Body of pancreas (tissue), 4 donors: Measurements from ENCODE around the gene BTBD9. TPM values are rescaled to one million over a fixed set of nuclear protein-coding genes. Genes with fewer than 3 reads are reported as not detected.

Source experiments
- ATAC-seq: fragments of 150-250 bp; one replicate; pipeline ENCODE4 v1.9.1; 2016
- DNase-seq, 4 donors: peaks; one replicate each; pipeline ENCODE4 v3.0.0-alpha.2; 2019
- H3K27ac ChIP-seq, 4 donors: fragments of 200-600 bp; sonication (generic); 1 replicate in 3 of 4; 2 replicates in 1 of 4; pipeline versions ENCODE4 v1.5.1 to v1.6.1; 2016 to 2019; ENCODE audit warnings: mild to moderate bottlenecking in 1 of 4, mixed read lengths in 1 of 4, moderate library complexity in 1 of 4
- H3K27me3 ChIP-seq, 2 donors: fragments of 200-600 bp; sonication (generic); one replicate each; pipeline ENCODE4 v1.6.0; 2016; ENCODE audit warnings: mild to moderate bottlenecking in 1 of 2
- H3K36me3 ChIP-seq, 2 donors: fragments of 200-600 bp; sonication (generic); replicated peaks in 1 of 2; 2 replicates each; pipeline ENCODE4 v1.5.1; 2016; ENCODE audit warnings: low read depth in 2 of 2; ENCODE audit not compliant: insufficient read depth in 1 of 2
- H3K4me1 ChIP-seq: fragments of 200-600 bp; sonication (generic); one replicate; pipeline ENCODE4 v1.6.0; 2016
- H3K4me3 ChIP-seq, 2 donors: fragments of 200-600 bp; sonication (generic); 1 replicate in 1 of 2; 2 replicates in 1 of 2; pipeline ENCODE4 v1.5.1; 2016 to 2019
- H3K9me3 ChIP-seq, 3 donors: fragments of 200-600 bp; sonication (generic); 1 replicate in 2 of 3; 2 replicates in 1 of 3; pipeline ENCODE4 v1.5.1; 2016
- POLR2A ChIP-seq, 3 donors: fragments of 450-650 bp; IDR thresholded peaks; one replicate each; pipeline ENCODE4 v1.6.1; 2016; ENCODE audit warnings: antibody characterized with exemption in 3 of 3, mild to moderate bottlenecking in 2 of 3
- WGBS, 2 donors: methylation state at CpG; one replicate each; pipeline ENCODE4 v1.1.5; 2017; 5-methylcytosine and 5-hydroxymethylcytosine counted together
- intact Hi-C: fragments of 100-400 bp; cut with DNase I; formaldehyde crosslinking; loops from one replicate; pipeline ENCODE4 v1.15.1; 2023
- total RNA-seq, 2 donors: library from RNA; depleted of rRNA; stranded (reverse); fragments of >200 nt; gene quantifications; one replicate each; pipeline ENCODE4 v1.1.0, GENCODE V29; 2016
- TF ChIP-seq, protein P1 (sequence below), 7 experiments: fragments of 450-650 bp in 4 of 7; fragments of 200-600 bp in 3 of 7; sonication (generic) in 3 of 7; IDR thresholded peaks; one replicate each; pipeline ENCODE4 v1.5.1; 2016 to 2019; ENCODE audit warnings: antibody characterized with exemption in 7 of 7

Gene BTBD9
- total RNA-seq, 2 donors from 2014 or later = 11.9 to 29.3 TPM

DNA sequence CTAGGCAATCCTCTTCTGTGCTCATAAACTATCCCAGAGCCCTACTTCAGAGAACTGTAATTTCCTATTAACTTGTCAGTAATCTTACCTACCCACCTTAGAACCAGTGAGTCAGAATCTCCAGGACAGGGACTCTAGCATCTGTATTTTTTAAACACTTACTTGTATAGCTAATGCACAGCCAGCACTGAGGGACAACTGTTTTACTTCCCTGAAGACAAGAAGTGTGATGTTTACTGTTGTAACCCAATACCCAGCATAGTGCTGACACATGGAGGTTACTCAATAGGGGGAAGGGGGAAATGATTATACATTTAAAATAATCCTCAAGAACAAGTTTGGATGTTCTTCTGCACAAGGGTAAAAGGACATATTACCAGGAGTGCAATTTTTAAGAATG lies 130.8 kb downstream of the BTBD9 start:
- no peak overlapping the region for H3K4me3 ChIP-seq
- H3K9me3 ChIP-seq = no peaks in the 10 kb centered on the region
- H3K4me1 ChIP-seq = no peaks in the 10 kb centered on the region
- intact Hi-C loops = no loop called here
- DNase-seq = no peak
- no peak for ATAC-seq
- no peak for TF ChIP-seq POLR2A (IDR thresholded peaks at IDR 0.05)
- TF ChIP-seq, protein P1, sequence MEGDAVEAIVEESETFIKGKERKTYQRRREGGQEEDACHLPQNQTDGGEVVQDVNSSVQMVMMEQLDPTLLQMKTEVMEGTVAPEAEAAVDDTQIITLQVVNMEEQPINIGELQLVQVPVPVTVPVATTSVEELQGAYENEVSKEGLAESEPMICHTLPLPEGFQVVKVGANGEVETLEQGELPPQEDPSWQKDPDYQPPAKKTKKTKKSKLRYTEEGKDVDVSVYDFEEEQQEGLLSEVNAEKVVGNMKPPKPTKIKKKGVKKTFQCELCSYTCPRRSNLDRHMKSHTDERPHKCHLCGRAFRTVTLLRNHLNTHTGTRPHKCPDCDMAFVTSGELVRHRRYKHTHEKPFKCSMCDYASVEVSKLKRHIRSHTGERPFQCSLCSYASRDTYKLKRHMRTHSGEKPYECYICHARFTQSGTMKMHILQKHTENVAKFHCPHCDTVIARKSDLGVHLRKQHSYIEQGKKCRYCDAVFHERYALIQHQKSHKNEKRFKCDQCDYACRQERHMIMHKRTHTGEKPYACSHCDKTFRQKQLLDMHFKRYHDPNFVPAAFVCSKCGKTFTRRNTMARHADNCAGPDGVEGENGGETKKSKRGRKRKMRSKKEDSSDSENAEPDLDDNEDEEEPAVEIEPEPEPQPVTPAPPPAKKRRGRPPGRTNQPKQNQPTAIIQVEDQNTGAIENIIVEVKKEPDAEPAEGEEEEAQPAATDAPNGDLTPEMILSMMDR (IDR thresholded peaks at IDR 0.05) = no peak
- H3K27ac ChIP-seq = no peak overlapping the region
- no peaks in the 10 kb centered on the region for H3K36me3 ChIP-seq
- H3K27me3 ChIP-seq = no peaks in the 10 kb centered on the region

DNA sequence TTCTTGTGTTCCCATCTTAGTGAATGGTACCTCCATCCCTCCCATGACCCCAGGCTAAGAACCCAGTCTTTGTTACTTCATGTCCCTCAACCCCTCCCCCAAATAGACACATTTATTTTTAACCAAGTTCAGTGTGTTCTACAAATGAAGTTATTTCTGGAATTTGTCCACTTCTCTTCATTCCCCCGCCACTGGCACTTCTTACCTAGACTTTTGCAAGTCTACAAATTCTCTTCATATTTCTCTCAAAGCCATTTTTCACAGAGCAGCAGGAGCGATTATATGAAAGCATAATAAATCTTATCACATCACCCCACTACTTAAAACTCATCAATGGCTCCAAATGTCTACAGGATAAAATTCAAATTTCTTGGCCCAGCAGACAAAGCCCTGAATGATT lies 131.4 kb downstream of the BTBD9 start:
- no peak overlapping the region for H3K27ac ChIP-seq
- ATAC-seq (no peak), DNase-seq (no peak)
- WGBS, 2 donors = 73 to 81% methylated on average over 2 of the region's 2 CpGs
- no peak overlapping the region for H3K4me3 ChIP-seq
- intact Hi-C loops = no loop called here
- no peaks in the 10 kb centered on the region for H3K9me3 ChIP-seq
- H3K4me1 ChIP-seq = no peaks in the 10 kb centered on the region
- TF ChIP-seq, protein P1 (IDR thresholded peaks at IDR 0.05) = no peak
- no peak for TF ChIP-seq POLR2A (IDR thresholded peaks at IDR 0.05)
- H3K36me3 ChIP-seq = no peaks in the 10 kb centered on the region
- no peaks in the 10 kb centered on the region for H3K27me3 ChIP-seq

- no peaks in the 10 kb centered on the region for H3K27me3 ChIP-seq
- intact Hi-C loops = no loop called here
- H3K4me1 ChIP-seq = no peaks in the 10 kb centered on the region
- H3K27ac ChIP-seq = no peak overlapping the region
- no peaks in the 10 kb centered on the region for H3K36me3 ChIP-seq
- ATAC-seq (no peak), DNase-seq (no peak)
- H3K4me3 ChIP-seq = no peak overlapping the region
- TF ChIP-seq, protein P1 (IDR thresholded peaks at IDR 0.05) = no peak
- TF ChIP-seq POLR2A (IDR thresholded peaks at IDR 0.05) = no peak
- H3K9me3 ChIP-seq = no peaks in the 10 kb centered on the region
Measured at GRCh38 chr6:38507173-38507572, 132.6 kb downstream of the BTBD9 start.

- WGBS, 2 donors = 93 to 95% methylated on average over 5 of the region's 5 CpGs
- Histone ChIP-seq H3K9me3 (no peaks in the 10 kb centered on the region), H3K4me3 (no peak overlapping the region), H3K4me1 (no peaks in the 10 kb centered on the region), H3K27me3 (no peaks in the 10 kb centered on the region), H3K36me3 (no peaks in the 10 kb centered on the region), H3K27ac (no peak overlapping the region)
- TF ChIP-seq, protein P1 (IDR thresholded peaks at IDR 0.05) = no peak
- no peak for TF ChIP-seq POLR2A (IDR thresholded peaks at IDR 0.05)
- intact Hi-C loops = no loop called here
- ATAC-seq (no peak), DNase-seq (no peak)
Measured at GRCh38 chr6:38505826-38506225, 133.9 kb downstream of the BTBD9 start.

- H3K36me3 ChIP-seq = no peaks in the 10 kb centered on the region
- no peaks in the 10 kb centered on the region for H3K27me3 ChIP-seq
- intact Hi-C loops = no loop called here
- TF ChIP-seq POLR2A (IDR thresholded peaks at IDR 0.05) = no peak
- TF ChIP-seq, protein P1 (IDR thresholded peaks at IDR 0.05) = no peak
- no peak overlapping the region for H3K4me3 ChIP-seq
- H3K4me1 ChIP-seq = no peaks in the 10 kb centered on the region
- ATAC-seq (no peak), DNase-seq (no peak)
- H3K27ac ChIP-seq = no peak overlapping the region
- WGBS, 2 donors = 80 to 93% methylated on average over 3 of the region's 3 CpGs
- no peaks in the 10 kb centered on the region for H3K9me3 ChIP-seq
Measured at GRCh38 chr6:38504996-38505395, 134.7 kb downstream of the BTBD9 start.
